HepG2 (cell line): ENCODE results near the gene KRTAP12-4. TPM values are rescaled to one million over a fixed set of nuclear protein-coding genes. Genes with fewer than 3 reads are reported as not detected.

Experiments used
- ARNT2 ChIP-seq: sonication (generic); formaldehyde crosslinking; IDR thresholded peaks from 2 replicates; pipeline ENCODE4 v1.8.0; 2022; ENCODE audit warnings: mild to moderate bottlenecking, low read depth, missing genetic modification reagents, moderate library complexity
- ATRX ChIP-seq: sonication (generic); formaldehyde crosslinking; IDR thresholded peaks from 2 replicates; pipeline ENCODE4 v1.4.0; 2020; ENCODE audit warnings: missing genetic modification reagents, borderline replicate concordance
- BHLHE40 ChIP-seq: IDR thresholded peaks from 2 replicates; pipeline ENCODE4 v1.6.1; 2011; ENCODE audit warnings: low read length, improper control_type of control experiment
- CEBPG ChIP-seq: IDR thresholded peaks from 2 replicates; pipeline ENCODE4 v1.6.1; 2016
- ETV5 ChIP-seq: IDR thresholded peaks from 2 replicates; pipeline ENCODE4 v1.6.1; 2018; ENCODE audit warnings: missing biosample characterization, missing genetic modification reagents, inconsistent platforms, borderline replicate concordance
- GMEB1 ChIP-seq: sonication (generic); formaldehyde crosslinking; IDR thresholded peaks from 2 replicates; pipeline ENCODE4 v1.5.1; 2020; ENCODE audit warnings: missing genetic modification reagents, mild to moderate bottlenecking, borderline replicate concordance
- GPN1 ChIP-seq: sonication (generic); formaldehyde crosslinking; IDR thresholded peaks from 2 replicates; pipeline ENCODE4 v1.5.1; 2020; ENCODE audit warnings: missing genetic modification reagents, borderline replicate concordance
- KAT8 ChIP-seq: IDR thresholded peaks from 2 replicates; pipeline ENCODE4 v1.6.1; 2016; ENCODE audit warnings: missing genetic modification reagents, missing compliant biosample characterization
- NCOA2 ChIP-seq: sonication (generic); formaldehyde crosslinking; IDR thresholded peaks from 2 replicates; pipeline ENCODE4 v1.8.0; 2022; ENCODE audit warnings: inconsistent platforms
- NFRKB ChIP-seq: fragments of 450-650 bp; IDR thresholded peaks from 2 replicates; pipeline ENCODE4 v1.6.1; 2017
- RAD21 ChIP-seq: fragments of 450-650 bp; formaldehyde crosslinking; IDR thresholded peaks from 2 replicates; pipeline ENCODE4 v1.5.0; 2020; ENCODE audit warnings: mild to moderate bottlenecking
- SIX1 ChIP-seq: sonication (generic); formaldehyde crosslinking; IDR thresholded peaks from 2 replicates; pipeline ENCODE4 v1.4.0; 2020; ENCODE audit warnings: missing genetic modification reagents, borderline replicate concordance
- SOX5 ChIP-seq: IDR thresholded peaks from 2 replicates; pipeline ENCODE4 v1.6.1; 2016; ENCODE audit warnings: borderline replicate concordance
- U2AF2 ChIP-seq: fragments of 200-400 bp; formaldehyde crosslinking; IDR thresholded peaks from 2 replicates; pipeline ENCODE4 v1.6.1; 2017; ENCODE audit warnings: low read depth, mild to moderate bottlenecking, low read length
- ZBTB14 ChIP-seq: sonication (generic); formaldehyde crosslinking; IDR thresholded peaks from 2 replicates; pipeline ENCODE4 v1.4.0; 2020; ENCODE audit warnings: missing genetic modification reagents
- ZC3H13 ChIP-seq: sonication (generic); formaldehyde crosslinking; IDR thresholded peaks from 2 replicates; pipeline ENCODE4 v1.8.1; 2023; ENCODE audit warnings: mild to moderate bottlenecking, missing genetic modification reagents, moderate library complexity
- ZFYVE20 ChIP-seq: sonication (generic); formaldehyde crosslinking; IDR thresholded peaks from 2 replicates; pipeline ENCODE4 v1.8.0; 2023; ENCODE audit warnings: low read depth, mild to moderate bottlenecking, moderate library complexity, missing genetic modification reagents, borderline replicate concordance
- ZNF274 ChIP-seq: sonication (generic); formaldehyde crosslinking; IDR thresholded peaks from 2 replicates; pipeline ENCODE4 v1.5.1; 2020; ENCODE audit warnings: mild to moderate bottlenecking, missing genetic modification reagents
- ZNF333 ChIP-seq: sonication (generic); formaldehyde crosslinking; IDR thresholded peaks from 2 replicates; pipeline ENCODE4 v1.4.0; 2020; ENCODE audit warnings: mild to moderate bottlenecking, missing genetic modification reagents, borderline replicate concordance
- ZNF557 ChIP-seq: sonication (generic); formaldehyde crosslinking; IDR thresholded peaks from 2 replicates; pipeline ENCODE4 v1.4.0; 2020; ENCODE audit warnings: missing genetic modification reagents
- ZNF652 ChIP-seq: IDR thresholded peaks from 2 replicates; pipeline ENCODE4 v1.6.1; 2016; ENCODE audit warnings: low read depth, borderline replicate concordance
- ZNF660 ChIP-seq: sonication (generic); formaldehyde crosslinking; IDR thresholded peaks from 2 replicates; pipeline ENCODE4 v1.5.1; 2020; ENCODE audit warnings: mild to moderate bottlenecking, low read depth, missing genetic modification reagents, borderline replicate concordance
- ZNF670 ChIP-seq: sonication (generic); formaldehyde crosslinking; IDR thresholded peaks from 2 replicates; pipeline ENCODE4 v1.8.0; 2022; ENCODE audit warnings: mild to moderate bottlenecking, missing genetic modification reagents, borderline replicate concordance
- ZNF703 ChIP-seq: sonication (generic); formaldehyde crosslinking; IDR thresholded peaks from 2 replicates; pipeline ENCODE4 v1.5.1; 2020; ENCODE audit warnings: missing genetic modification reagents, mild to moderate bottlenecking, moderate library complexity, borderline replicate concordance
- ZNF713 ChIP-seq: sonication (generic); formaldehyde crosslinking; IDR thresholded peaks from 2 replicates; pipeline ENCODE4 v1.4.0; 2020; ENCODE audit warnings: mild to moderate bottlenecking, missing genetic modification reagents
- polyA plus RNA-seq, 8 experiments: library from polyadenylated mRNA; depleted of rRNA in 3 of 8; stranded (reverse) in 7 of 8; unstranded in 1 of 8; fragments of >200 nt; fragmentation: Illumina TruSeq in 4 of 8; extraction: Trizol in 4 of 8; gene quantifications; 2 replicates each; pipeline versions ENCODE4 v1.2.1 to v1.2.3, GENCODE V29; 2011 to 2016; ENCODE audit warnings: low read depth in 4 of 8, missing spikeins in 1 of 8, mixed read lengths in 1 of 8; ENCODE audit not compliant: insufficient read depth in 1 of 8
- total RNA-seq, 5 experiments: library from RNA; depleted of rRNA; stranded (reverse); fragments of >200 nt; fragmentation: Illumina TruSeq; extraction: Trizol; gene quantifications; 2 replicates each; pipeline ENCODE4 v1.2.3, GENCODE V29; 2016; ENCODE audit warnings: low read depth in 1 of 5
- TF ChIP-seq, protein P1 (sequence below): sonication (generic); formaldehyde crosslinking; IDR thresholded peaks from 2 replicates; pipeline ENCODE4 v1.4.0; 2020; ENCODE audit warnings: missing genetic modification reagents
- TF ChIP-seq, protein P2 (sequence below): sonication (generic); formaldehyde crosslinking; IDR thresholded peaks from 2 replicates; pipeline ENCODE4 v1.8.0; 2023; ENCODE audit warnings: mild to moderate bottlenecking, missing genetic modification reagents

The KRTAP12-4 gene
- total and polyA plus RNA-seq, 2 of the 13 experiments (the other 11 are each of a cell fraction or from before 2014, with no cell fraction given): not detected

DNA sequence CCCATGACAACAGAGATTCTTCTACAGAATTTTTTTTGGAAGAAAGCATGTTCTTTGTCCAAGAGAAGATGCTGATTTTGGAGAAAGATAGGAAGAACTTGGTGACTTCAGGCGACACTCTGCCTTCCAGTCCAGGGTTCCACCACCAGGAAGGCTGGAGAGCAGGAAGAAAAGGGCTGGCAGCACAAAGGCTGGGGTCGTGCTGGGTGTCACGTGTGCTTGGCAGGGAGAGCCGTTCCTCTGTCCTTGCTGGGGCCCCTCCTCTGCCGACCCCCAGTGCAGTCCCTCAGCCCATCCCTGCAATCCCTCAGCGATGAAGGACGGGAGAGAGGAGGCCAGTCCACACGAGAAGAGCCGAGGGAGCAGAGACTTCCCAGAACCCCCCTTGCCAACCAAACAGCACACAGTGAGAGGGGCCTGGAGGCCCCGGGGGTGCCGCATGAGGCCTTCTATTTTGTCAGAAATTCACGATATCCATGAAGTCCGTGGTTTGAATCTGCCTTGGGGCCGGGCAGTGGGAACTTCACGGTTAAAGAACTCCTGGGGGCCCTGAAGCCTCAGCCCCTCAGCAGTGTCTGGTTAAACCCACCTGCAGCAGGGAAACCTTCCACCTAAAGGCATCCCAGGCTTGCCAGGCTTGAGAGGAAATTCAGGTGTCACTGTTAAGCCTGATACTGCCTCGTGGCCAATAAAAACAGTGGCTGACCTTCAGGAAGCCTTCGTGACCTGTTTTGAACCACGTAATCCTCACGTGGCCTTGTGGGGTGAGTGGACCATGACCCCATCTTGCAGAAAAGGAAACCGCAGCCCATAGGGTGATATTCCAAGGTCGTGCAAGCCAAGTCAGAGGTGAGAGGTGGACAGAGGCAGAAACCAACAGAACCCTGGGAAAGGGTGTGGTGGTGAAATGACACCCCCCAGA, 45.9 kb upstream of the KRTAP12-4 start (continued):
- TF ChIP-seq ETV5 (CRISPR knock-in tag) (peak; percentile 44; the same call in 1 of the 2 replicates), GMEB1 (CRISPR knock-in tag) (no peak), ZNF713 (CRISPR knock-in tag) (no peak), ZNF333 (no peak), KAT8 (CRISPR knock-in tag) (no peak), ARNT2 (CRISPR knock-in tag) (0 out of 2 replicates have a peak, but pooled peaks have one; percentile 44), NCOA2 (CRISPR knock-in tag) (peak; percentile 58; the same call in 1 of the 2 replicates), SOX5 (CRISPR knock-in tag) (peak; percentile 80; the same call in 1 of the 2 replicates), U2AF2 (no peak), GPN1 (no peak), ZC3H13 (CRISPR knock-in tag) (no peak), CEBPG (peak; percentile 46; the same call in 1 of the 2 replicates), BHLHE40 (peak; percentile 73; the same call in 1 of the 2 replicates), ATRX (CRISPR knock-in tag) (no peak), ZBTB14 (CRISPR knock-in tag) (no peak), NFRKB (no peak), ZNF703 (CRISPR knock-in tag) (no peak), ZFYVE20 (CRISPR knock-in tag) (no peak), SIX1 (CRISPR knock-in tag) (no peak), ZNF274 (CRISPR knock-in tag) (0 out of 2 replicates have a peak, but pooled peaks have one; percentile 36), ZNF557 (CRISPR knock-in tag) (0 out of 2 replicates have a peak, but pooled peaks have one; percentile 36), ZNF660 (CRISPR knock-in tag) (no peak), ZNF652 (0 out of 2 replicates have a peak, but pooled peaks have one; percentile 23), RAD21 (CRISPR knock-in tag) (no peak), ZNF670 (CRISPR knock-in tag) (no peak)
- TF ChIP-seq, protein P1, sequence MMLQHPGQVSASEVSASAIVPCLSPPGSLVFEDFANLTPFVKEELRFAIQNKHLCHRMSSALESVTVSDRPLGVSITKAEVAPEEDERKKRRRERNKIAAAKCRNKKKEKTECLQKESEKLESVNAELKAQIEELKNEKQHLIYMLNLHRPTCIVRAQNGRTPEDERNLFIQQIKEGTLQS (CRISPR knock-in tag): no peak
- TF ChIP-seq, protein P2, sequence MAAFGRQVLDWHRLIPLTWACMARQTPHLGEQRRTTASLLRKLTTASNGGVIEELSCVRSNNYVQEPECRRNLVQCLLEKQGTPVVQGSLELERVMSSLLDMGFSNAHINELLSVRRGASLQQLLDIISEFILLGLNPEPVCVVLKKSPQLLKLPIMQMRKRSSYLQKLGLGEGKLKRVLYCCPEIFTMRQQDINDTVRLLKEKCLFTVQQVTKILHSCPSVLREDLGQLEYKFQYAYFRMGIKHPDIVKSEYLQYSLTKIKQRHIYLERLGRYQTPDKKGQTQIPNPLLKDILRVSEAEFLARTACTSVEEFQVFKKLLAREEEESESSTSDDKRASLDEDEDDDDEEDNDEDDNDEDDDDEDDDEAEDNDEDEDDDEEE (CRISPR knock-in tag): no peak
